ENCODE results near the gene TSTD1.
"Not testable (repeated sequence)": the region's sequence is repeated elsewhere in the genome, so short reads cannot be mapped to it uniquely, and the experiment has no call there.

TSTD1 gene

DNA sequence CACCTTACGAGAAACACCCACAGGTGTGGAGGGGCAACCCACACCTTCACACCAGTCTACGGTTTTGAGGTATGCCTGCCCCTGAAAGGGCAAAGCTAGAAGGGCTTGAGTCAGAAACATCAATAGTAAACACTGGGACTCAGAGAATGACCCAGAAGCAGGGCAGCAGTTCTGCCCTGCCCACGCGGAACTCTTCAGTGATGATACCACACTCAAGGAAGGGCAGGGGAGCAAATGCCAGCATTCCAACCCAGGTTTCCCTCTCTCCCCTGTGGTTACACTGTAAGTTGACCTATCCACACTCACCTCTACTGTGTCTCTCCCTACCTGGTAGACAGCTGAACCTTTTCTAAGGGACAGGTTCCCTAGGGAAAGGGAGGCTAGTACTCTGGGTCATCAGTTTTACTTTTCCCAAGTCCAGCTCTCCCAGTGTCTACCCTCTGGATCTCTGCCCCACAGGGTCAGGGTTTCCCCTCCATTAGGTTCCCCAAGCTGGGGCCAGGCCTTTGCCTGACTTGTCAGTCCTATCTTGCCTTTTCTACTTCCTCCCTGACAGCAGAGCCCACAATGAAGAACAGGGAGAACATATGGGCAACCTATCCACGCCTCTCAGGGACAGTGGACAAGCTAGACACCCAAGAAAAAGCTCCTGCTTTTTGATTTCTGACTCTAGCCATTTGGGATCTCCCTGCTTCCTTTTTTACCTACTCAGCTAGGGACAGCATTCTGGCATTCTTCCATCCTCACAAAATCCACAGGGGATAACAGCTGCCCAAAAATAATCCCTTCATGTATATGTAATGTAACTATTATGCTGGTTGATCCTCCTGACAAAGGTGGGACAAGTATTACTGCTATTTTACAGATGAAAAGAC, 20.8 kb downstream of the TSTD1 start:
- DNase-seq = no peak
- intact Hi-C loops (cut with DNase I) = no loop called here

DNA sequence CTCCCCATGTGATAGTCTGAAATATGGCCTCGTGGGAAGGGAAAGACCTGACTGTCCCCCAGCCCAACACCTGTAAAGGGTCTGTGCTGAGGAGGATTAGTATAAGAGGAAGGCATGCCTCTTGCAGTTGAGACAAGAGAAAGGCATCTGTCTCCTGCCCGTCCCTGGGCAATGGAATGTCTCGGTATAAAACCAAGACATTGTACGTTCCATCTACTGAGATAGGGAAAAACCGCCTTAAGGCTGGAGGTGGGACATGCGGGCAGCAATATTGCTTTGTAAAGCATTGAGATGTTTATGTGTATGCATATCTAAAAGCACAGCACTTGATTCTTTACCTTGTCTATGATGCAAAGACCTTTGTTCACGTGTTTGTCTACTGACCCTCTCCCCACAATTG, 21.6 kb downstream of the TSTD1 start:
- intact Hi-C loops (cut with DNase I); DNase-seq: not testable (repeated sequence)

DNA sequence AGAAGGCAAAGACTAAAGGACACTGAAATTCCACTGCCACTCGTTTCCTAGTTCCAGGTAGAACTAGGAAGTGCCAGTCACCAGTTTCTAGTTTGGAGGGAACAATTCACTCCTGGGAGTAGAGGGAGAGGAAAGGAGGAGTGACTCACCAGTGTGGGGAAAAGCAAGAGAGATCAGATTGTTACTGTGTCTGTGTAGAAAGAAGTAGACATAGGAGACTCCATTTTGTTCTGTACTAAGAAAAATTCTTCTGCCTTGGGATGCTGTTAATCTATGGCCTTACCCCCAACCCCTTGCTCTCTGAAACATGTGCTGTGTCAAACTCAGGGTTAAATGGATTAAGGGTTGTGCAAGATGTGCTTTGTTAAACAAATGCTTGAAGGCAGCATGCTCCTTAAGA, 22.1 kb downstream of the TSTD1 start:
- DNase-seq; intact Hi-C loops (cut with DNase I): not testable (repeated sequence)

DNA sequence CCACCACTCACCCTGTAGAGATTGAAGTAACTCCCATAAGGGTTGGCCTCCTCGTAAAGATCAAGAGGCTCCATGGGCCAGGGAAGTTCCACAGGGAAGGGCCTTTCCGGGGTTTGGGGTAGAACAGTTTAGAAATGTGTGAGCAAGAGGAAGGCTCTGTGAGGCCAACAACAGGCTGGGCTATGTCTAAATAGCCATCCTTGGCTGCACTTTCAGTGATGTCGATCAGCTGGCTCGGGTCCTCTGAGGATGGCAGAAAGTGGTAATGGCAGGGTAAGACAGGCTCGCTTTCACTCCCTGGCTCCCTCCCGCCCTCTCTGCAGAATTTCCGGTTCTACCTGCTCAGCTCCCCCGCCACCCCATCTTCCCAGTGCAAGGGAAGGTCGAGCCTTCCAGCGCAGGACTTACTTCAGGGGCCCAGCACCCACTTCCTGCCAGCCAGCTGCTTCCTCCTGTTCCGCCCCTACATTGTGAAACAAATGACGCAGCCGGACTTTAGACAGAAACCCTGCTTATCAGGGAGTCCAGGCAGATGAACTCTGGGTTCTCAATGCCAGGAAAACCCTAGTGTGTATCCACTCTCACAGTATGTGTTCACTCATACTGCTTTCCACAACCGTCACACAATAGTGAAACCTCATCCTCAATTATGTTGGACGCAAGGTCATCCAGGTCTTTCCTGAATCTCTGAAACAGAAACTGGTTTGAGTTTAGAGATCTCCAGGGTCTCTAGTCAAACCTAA, 25.1 kb downstream of the TSTD1 start:
- intact Hi-C loops (cut with DNase I) = no loop called here
- DNase-seq = peak in 38 of 42 donors; percentile 11 to 75 (median 46)

DNA sequence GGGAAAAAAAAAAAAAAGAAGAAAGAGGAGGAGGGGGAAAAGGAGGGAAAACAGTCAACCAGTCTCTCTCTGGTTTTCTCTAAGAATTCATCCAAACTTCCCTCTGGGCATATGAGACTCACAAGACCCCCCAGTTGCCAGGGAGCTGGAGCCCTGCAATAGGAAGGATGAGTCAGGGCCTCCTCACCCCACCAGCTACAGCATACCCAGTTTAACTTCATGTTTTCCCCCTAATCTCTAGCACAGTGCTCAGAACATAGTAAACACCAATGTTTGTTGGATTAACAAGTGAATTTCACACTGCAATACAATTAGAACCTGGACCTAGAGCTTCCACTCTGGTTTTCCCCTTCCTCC, 25.7 kb downstream of the TSTD1 start:
- no peak for DNase-seq
- intact Hi-C loops (cut with DNase I) = no loop called here

DNA sequence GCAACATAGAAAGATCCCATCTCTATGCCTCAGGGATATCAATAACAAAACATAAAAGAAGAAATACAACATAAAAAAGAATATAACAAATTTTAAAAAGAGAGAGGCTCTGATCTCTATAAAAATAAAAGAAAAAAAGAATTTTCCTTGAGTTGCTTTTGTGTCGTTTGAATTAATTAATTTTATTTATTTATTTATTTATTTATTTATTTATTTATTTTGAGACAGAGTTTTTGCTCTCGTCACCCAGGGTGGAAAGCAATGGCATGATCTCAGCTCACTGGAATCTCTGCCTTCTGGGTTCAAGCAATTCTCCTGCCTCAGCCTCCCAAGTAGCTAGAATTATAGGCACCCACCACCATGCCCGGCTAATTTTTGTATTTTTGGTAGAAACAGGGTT, 26.3 kb downstream of the TSTD1 start:
- intact Hi-C loops (cut with DNase I) = no loop called here
- no peak for DNase-seq

DNA sequence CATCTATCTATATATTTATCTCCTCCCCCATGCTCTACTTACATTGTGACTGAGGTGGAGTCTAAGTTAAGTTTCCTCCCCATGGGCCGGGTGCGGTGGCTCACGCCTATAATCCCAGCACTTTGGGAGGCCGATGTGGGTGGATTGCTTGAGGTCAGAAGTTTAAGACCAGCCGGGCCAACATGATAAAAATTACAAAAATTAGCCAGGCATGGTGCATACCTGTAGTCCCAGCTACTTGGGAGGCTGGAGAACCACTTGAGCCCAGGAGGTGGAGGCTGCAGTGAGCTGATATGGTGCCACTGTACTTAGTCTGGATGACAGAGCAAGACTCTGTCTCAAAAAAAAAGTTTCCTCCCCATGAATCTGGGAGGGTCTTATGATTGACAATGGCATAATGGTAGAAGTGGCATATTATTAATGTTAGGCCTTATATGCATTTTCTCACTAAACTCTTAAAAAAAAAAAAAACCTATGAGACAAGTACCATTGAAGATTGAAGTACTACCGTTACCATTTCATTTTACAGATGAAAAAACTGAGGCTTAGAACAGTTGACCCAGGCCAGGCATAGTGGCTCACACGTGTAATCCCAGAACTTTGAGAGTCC, 29.1 kb downstream of the TSTD1 start:
- intact Hi-C loops (cut with DNase I) = no loop called here
- no peak for DNase-seq

DNA sequence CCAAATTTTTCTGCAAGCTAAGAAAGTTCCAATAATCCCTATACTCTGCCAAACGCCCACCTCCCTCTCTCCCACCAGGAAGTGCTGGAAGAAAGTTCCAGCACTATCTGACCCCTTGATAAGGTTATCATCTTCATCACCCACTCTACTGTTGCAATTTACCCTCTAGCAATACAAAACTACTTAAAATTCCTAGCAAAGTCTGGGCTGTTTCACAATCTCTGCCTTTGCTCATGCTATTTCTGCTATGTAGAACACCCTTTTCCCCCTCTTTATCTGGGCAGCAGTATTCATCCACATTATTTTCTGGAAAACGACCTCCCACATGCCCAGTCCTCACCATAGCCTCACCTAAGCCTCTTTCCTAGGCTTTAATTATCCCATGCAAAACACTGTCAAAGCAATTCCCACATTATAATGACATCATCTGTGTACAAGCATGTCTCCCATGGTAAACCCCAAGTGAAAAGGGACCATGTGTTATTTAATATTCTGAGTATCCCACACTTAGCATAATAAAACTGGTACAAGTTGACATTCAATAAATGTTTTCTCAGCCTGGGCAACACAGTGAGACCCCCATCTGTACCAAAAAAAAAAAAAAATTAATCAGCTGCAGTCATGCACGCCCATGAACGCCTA, 29.8 kb downstream of the TSTD1 start:
- DNase-seq = no peak
- intact Hi-C loops (cut with DNase I) = no loop called here

DNA sequence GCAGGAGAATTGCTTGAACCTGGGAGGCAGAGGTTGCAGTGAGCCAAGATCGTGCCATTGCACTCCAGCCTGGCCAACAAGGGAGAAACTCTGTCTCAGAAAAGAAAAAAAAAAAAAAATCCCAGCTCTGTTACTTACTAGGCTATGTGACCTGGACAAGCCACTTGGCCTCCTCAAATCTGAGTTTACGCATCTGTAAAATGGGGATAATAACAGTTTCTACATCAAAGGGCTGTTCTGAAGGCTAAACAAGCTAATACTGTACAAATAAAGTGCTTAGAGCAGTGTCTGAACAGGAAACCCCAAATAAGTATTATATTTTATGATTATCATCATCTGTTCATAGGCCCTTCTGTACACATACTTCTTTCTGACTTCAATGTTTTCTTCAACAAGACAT, 31.4 kb downstream of the TSTD1 start:
- no peak for DNase-seq
- intact Hi-C loops (cut with DNase I) = no loop called here

DNA sequence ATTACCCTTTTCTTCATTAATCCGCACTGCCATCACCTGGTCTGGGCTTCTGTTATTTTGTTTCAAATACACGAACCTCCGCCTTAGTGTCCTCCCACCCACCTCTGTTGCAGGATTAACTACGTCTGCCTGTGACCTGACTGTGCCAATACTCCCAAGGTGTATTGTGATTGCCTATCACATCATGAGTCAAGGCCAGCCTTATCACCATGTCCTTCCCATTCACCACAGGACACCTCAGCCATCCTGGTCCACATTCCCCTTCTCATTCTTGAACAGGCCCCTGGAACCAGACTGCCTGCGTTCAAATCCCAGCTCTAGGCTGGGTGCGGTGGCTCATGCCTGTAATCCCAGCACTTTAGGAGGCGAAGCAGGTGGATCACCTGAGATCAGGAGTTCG, 32.2 kb downstream of the TSTD1 start:
- intact Hi-C loops (cut with DNase I) = no loop called here
- DNase-seq = no peak

DNA sequence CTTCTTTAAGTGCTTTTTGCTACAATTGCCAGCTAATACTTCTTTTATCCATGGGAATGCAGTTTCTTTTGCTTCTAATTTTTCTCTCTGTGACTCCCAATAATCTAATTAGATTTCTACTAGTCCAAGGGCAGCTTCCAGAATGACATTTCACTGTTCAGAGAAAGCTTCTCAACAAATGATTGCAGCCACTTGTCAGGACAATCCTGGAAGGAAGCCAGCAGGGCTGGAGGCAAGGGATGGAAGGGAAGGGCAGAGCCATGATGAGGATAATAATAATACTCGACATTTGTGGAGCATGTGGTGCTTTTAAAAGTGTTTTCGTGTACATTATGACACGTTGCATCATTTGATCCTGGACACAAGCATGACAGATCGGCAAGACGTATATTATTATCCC, 37.2 kb downstream of the TSTD1 start:
- intact Hi-C loops (cut with DNase I) = no loop called here
- DNase-seq = no peak

DNA sequence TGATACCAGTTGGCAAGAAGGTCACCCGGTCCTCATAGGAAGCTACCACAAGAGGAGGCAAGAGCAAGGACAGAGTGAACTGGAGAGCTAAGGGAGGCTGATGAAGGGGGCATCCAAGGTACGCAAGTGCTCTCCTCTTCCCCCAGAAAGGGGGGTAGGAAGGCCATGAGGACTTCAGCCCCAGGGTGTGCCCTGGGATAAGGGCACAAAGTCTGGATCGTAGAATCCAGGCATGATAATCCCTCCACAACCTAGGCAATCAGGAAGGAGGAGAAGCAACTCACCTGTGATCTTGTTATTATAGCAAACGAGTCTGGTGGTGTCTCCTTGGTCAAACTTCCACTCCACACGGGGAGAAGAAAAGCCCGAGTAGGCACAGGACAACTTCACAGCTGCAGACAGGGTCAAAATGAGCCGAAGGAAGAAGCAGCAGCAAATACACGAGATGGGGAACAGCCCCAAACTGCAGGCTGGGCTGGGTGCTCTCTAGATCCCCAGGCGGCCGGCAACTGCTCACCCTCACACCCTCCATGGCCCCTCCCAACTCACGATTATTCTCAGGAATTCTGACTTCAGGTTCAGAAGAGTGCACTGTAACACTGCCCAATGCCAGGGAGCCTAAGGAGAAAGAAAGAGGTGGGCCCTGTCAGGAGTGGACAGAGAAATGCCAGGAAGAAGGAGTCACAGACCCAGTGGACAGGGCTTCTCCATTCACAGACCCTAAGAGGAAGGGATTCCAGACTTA, 37.9 kb downstream of the TSTD1 start:
- intact Hi-C loops (cut with DNase I) = no loop called here

DNA sequence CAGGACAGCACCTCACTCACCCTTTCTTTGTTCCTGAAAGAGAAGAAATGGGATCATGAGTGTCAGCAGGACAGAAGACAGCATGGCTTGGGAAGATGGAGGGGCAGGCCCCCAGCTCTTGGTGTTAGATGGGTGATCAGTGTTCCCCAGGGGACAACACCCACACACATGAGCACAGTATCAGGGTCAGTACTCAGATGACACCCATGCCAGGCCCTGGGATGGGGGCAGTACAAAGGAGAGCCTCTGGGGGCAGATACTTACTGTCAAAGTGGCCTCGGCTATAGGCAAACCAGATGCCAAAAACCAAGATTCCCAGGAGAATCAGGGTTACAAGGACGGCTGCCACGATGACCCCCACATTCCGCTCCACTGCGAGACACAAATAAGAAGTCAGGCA, 39.4 kb downstream of the TSTD1 start:
- intact Hi-C loops (cut with DNase I) = loop anchor here (5.0 kb wide), 1 partner anchor 98 kb away; the partner anchor contains the start of gene KLHDC9
- no peak for DNase-seq

More for the DNA sequence above, 37.9 kb downstream of the TSTD1 start:
- DNase-seq = no peak

DNA sequence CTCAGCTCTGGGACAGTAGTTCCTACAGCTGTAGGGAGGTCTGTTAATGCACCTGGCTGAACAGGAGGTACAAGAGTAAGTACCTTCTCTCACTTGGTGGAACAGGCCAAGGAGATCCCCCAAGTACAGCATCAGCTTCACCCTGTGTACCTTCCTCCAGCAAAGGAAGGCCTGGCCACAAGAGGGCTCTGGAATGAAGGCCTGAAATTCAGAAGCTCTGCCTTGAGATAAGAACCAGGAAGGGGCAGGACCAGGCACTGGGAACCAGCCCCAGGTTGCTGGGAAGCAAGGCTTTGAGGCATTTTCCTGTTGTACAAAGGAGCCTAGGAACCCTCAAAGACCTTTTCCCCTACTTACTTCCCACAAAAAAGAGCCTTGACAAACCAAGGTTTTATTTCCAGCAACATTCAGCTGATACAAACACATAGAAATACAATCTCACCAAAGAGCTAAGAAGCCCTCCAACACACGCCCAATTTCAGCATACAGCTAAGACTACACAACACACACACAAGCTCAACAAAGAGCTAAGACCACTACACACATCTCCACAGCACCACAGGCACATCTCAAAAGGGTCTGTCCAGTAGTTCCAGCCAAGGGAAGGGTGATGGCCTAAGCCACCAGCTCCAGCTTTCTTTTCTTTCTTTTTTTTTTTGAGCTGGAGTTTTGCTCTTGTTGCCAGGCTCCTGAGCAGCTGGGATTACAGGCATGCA, 41.3 kb downstream of the TSTD1 start:
- intact Hi-C loops (cut with DNase I) = loop anchor here (5.0 kb wide), 1 partner anchor 100 kb away; the partner anchor contains the start of gene KLHDC9
- peak; percentile 15 to 82 (median 58) for DNase-seq

DNA sequence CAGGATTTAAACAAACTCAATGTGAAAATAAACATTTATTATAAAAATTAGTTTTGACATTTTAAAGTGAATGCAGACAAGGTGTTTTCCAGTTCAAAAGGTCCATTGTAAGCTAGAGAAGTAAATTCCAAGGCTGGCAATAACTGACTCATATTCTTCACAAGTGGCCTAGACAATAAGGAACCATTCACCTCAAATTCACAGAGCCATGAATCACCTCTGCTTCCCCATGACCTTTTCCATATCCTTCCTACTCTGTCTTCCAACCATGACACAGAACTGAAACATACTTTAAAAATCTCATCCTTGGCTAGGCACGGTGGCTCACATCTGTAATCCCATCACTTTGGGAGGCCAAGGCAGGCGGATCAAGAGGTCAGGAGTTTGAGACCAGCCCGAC, 42.6 kb downstream of the TSTD1 start:
- no peak for DNase-seq
- intact Hi-C loops (cut with DNase I) = loop anchor here (5.0 kb wide), 1 partner anchor 101 kb away; the partner anchor contains the start of gene KLHDC9

DNA sequence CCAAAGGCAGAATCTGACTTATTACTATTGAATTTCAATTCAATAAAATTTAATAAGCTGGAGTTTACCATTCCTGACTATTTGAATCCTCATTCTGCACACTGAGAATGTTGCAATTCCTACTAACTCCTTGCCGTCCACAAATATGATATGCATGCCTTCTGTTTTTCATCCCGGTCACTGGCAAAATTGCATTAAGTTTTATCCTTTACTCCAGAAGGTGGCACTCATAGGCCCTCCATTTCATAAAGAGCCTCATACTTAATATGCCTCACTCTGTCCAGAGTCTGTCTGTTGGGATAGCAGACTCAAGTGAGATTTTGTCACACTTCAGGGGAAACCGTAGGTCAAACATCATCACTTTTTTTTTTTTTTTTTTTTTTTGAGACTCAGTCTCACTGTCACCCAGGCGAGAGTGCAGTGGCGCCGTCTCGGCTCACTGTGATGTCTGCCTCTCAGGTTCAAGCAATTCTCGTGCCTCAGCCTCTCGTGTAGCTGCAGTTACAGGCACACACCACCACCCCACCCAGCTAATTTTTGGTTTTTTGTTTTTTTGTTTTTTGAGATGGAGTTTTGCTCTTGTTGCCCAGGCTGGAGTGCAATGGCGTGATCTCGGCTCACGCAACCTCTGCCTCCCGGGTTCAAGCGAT, 45.1 kb downstream of the TSTD1 start:
- DNase-seq = peak in 1 of 42 donors; percentile 12

DNA sequence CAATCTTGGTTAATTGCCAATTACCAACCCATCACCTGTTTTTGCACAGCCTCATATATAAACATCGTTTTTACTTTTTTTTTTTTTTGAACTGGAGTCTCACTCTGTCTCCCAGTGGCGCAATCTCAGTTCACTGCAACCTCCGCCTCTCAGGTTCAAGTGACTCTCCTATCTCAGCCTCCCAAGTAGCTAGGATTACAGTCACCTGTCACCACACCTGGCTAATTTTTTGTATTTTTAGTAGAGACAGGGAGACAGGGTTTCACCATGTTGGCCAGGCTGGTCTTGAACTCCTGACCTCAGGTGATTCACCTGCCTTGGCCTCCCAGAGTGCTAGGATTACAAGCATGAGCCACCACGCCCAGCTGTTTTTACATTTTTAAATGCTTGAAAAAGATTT, 46.7 kb downstream of the TSTD1 start:
- intact Hi-C loops (cut with DNase I); DNase-seq: not testable (repeated sequence)

More for the DNA sequence above, 45.1 kb downstream of the TSTD1 start:
- intact Hi-C loops (cut with DNase I) = no loop called here
